Measurements from ENCODE around the gene MRPS31. TPM values are rescaled to one million over a fixed set of nuclear protein-coding genes. Genes with fewer than 3 reads are reported as not detected.
"Not testable (repeated sequence)": the region's sequence is repeated elsewhere in the genome, so short reads cannot be mapped to it uniquely, and the experiment has no call there.

Gene MRPS31
- total RNA-seq, 4 donors from 2014 or later = 14.4 to 34.8 (median 17.4) TPM

- H3K27ac ChIP-seq = no peak overlapping the region
- no peak for DNase-seq (ENCODE audit: low spot score in 2 of 2)
- no peaks in the 10 kb centered on the region for H3K36me3 ChIP-seq
- H3K9me3 ChIP-seq = no peaks in the 10 kb centered on the region
- H3K27me3 ChIP-seq = no peaks in the 10 kb centered on the region
- H3K4me3 ChIP-seq = no peak overlapping the region
- H3K4me1 ChIP-seq = peaks cover 15% of the 10 kb centered on the region
- WGBS = 81% methylated on average over 5 of the region's 5 CpGs
- TF ChIP-seq EP300 (IDR thresholded peaks at IDR 0.05) = no peak
- TF ChIP-seq POLR2A (IDR thresholded peaks at IDR 0.05) = no peak
- no peak for TF ChIP-seq CTCF (IDR thresholded peaks at IDR 0.05)
- TF ChIP-seq POLR2AphosphoS5 (IDR thresholded peaks at IDR 0.05) = no peak
These were observed 16.1 kb upstream of the MRPS31 start for GRCh38 chr13:40787062-40787461.

- Histone ChIP-seq H3K4me1 (peaks cover 15% of the 10 kb centered on the region), H3K27me3 (no peaks in the 10 kb centered on the region), H3K9me3 (no peaks in the 10 kb centered on the region), H3K4me3 (no peak overlapping the region), H3K27ac (no peak overlapping the region), H3K36me3 (no peaks in the 10 kb centered on the region)
- DNase-seq (ENCODE audit: low spot score in 2 of 2) = peak in 1 of 2 donors; percentile 45
- TF ChIP-seq POLR2AphosphoS5 (IDR thresholded peaks at IDR 0.05) (no peak), CTCF (IDR thresholded peaks at IDR 0.05) (no peak), POLR2A (IDR thresholded peaks at IDR 0.05) (no peak), EP300 (IDR thresholded peaks at IDR 0.05) (no peak)
- 88% methylated on average over 4 of the region's 4 CpGs for WGBS
These were observed 15.6 kb upstream of the MRPS31 start for GRCh38 chr13:40786568-40786996.

GRCh38 chr13:40784540-40784939 is 13.6 kb upstream of the MRPS31 start:
- no peak overlapping the region for H3K4me3 ChIP-seq
- no peak for DNase-seq (ENCODE audit: low spot score in 2 of 2)
- no peaks in the 10 kb centered on the region for H3K36me3 ChIP-seq
- H3K27me3 ChIP-seq = no peaks in the 10 kb centered on the region
- 93% methylated on average over 4 of the region's 4 CpGs for WGBS
- no peak overlapping the region for H3K27ac ChIP-seq
- no peaks in the 10 kb centered on the region for H3K9me3 ChIP-seq
- peaks cover 7% of the 10 kb centered on the region for H3K4me1 ChIP-seq
- no peak for TF ChIP-seq POLR2A (IDR thresholded peaks at IDR 0.05)
- TF ChIP-seq CTCF (IDR thresholded peaks at IDR 0.05) = no peak
- no peak for TF ChIP-seq POLR2AphosphoS5 (IDR thresholded peaks at IDR 0.05)
- TF ChIP-seq EP300 (IDR thresholded peaks at IDR 0.05) = no peak

- H3K4me1 ChIP-seq, H3K36me3 ChIP-seq, H3K27ac ChIP-seq, H3K27me3 ChIP-seq, H3K4me3 ChIP-seq, H3K9me3 ChIP-seq: not testable (repeated sequence)
- DNase-seq (ENCODE audit: low spot score in 2 of 2) = peak in 1 of 2 donors; percentile 29
- 100% methylated on average over 1 of the region's 1 CpG for WGBS
These were observed 12.0 kb upstream of the MRPS31 start for GRCh38 chr13:40782971-40783370.

- H3K9me3 ChIP-seq = no peaks in the 10 kb centered on the region
- TF ChIP-seq CTCF (IDR thresholded peaks at IDR 0.05) (no peak), EP300 (IDR thresholded peaks at IDR 0.05) (no peak), POLR2A (IDR thresholded peaks at IDR 0.05) (no peak)
- no peaks in the 10 kb centered on the region for H3K27me3 ChIP-seq
- no peaks in the 10 kb centered on the region for H3K36me3 ChIP-seq
- WGBS = 91% methylated on average over 11 of the region's 11 CpGs
- H3K4me1 ChIP-seq = peaks cover 8% of the 10 kb centered on the region
- peak in 1 of 2 donors; percentile 20 for DNase-seq (ENCODE audit: low spot score in 2 of 2)
- H3K27ac ChIP-seq = no peak overlapping the region
- H3K4me3 ChIP-seq = no peak overlapping the region
These were observed 10.7 kb upstream of the MRPS31 start for GRCh38 chr13:40781717-40782116.

GRCh38 chr13:40780822-40781401 is 9.9 kb upstream of the MRPS31 start:
- TF ChIP-seq POLR2AphosphoS5 (IDR thresholded peaks at IDR 0.05) (no peak), EP300 (IDR thresholded peaks at IDR 0.05) (no peak), POLR2A (IDR thresholded peaks at IDR 0.05) (no peak), CTCF (IDR thresholded peaks at IDR 0.05) (no peak)
- WGBS = 72% methylated on average over 13 of the region's 14 CpGs
- no peak overlapping the region for H3K4me3 ChIP-seq
- DNase-seq (ENCODE audit: low spot score in 2 of 2) = peak in 1 of 2 donors; percentile 65
- no peaks in the 10 kb centered on the region for H3K9me3 ChIP-seq
- H3K36me3 ChIP-seq = no peaks in the 10 kb centered on the region
- no peak overlapping the region for H3K27ac ChIP-seq
- peaks cover 8% of the 10 kb centered on the region for H3K4me1 ChIP-seq
- no peaks in the 10 kb centered on the region for H3K27me3 ChIP-seq

All from suprapubic skin (tissue), 4 donors.